Neuronal stem cell (in vitro differentiated cells): ENCODE results near the gene RANBP10.

Experiments
- DNase-seq: peaks from one replicate; pipeline ENCODE4 v3.0.0-alpha.2; 2013; ENCODE audit warnings: low spot score
- H2AFZ ChIP-seq: one replicate; pipeline ENCODE4 v1.6.1; 2013; ENCODE audit warnings: mild to moderate bottlenecking, low read length, inconsistent platforms
- H2AK5ac ChIP-seq: 2 replicates; pipeline ENCODE4 v1.6.1; 2013; ENCODE audit warnings: low read depth, mild to moderate bottlenecking, inconsistent platforms, low read length, moderate library complexity, mixed read lengths
- H2BK120ac ChIP-seq: 2 replicates; pipeline ENCODE4 v1.6.1; 2013; ENCODE audit warnings: low read depth, mild to moderate bottlenecking, inconsistent platforms, low read length, moderate library complexity, mixed read lengths
- H2BK12ac ChIP-seq: one replicate; pipeline ENCODE4 v1.6.1; 2013; ENCODE audit warnings: low read length, inconsistent platforms
- H2BK15ac ChIP-seq: 2 replicates; pipeline ENCODE4 v1.6.1; 2013; ENCODE audit warnings: mild to moderate bottlenecking, low read length, inconsistent platforms, mixed read lengths
- H2BK5ac ChIP-seq: one replicate; pipeline ENCODE4 v1.6.1; 2013; ENCODE audit warnings: inconsistent platforms, mild to moderate bottlenecking, low read length, moderate library complexity
- H3K14ac ChIP-seq: one replicate; pipeline ENCODE4 v1.6.1; 2013; ENCODE audit warnings: low read length, inconsistent platforms
- H3K18ac ChIP-seq: 2 replicates; pipeline ENCODE4 v1.6.1; 2013; ENCODE audit warnings: low read length, inconsistent platforms
- H3K23ac ChIP-seq: 2 replicates; pipeline ENCODE4 v1.6.1; 2013; ENCODE audit warnings: low read depth, mild to moderate bottlenecking, mixed read lengths, low read length, inconsistent platforms; ENCODE audit not compliant: poor library complexity
- H3K27ac ChIP-seq: replicated peaks from 3 replicates; pipeline ENCODE4 v1.5.1; 2013; ENCODE audit warnings: low read length, inconsistent platforms
- H3K27me3 ChIP-seq, 3 experiments: 2 replicates each; pipeline ENCODE4 v1.6.1; 2013; ENCODE audit warnings: low read length in 3 of 3, mild to moderate bottlenecking in 2 of 3, inconsistent platforms in 1 of 3, low read depth in 1 of 3, mixed read lengths in 1 of 3, moderate library complexity in 1 of 3; ENCODE audit not compliant: control insufficient read depth in 3 of 3, insufficient read depth in 3 of 3
- H3K36me3 ChIP-seq, 2 donors: replicated peaks in 1 of 2; 2 replicates each; pipeline ENCODE4 v1.6.1; 2013; ENCODE audit warnings: low read length in 2 of 2; ENCODE audit not compliant: control insufficient read depth in 2 of 2, insufficient read depth in 2 of 2
- H3K4ac ChIP-seq: 2 replicates; pipeline ENCODE4 v1.6.1; 2013; ENCODE audit warnings: inconsistent platforms, mild to moderate bottlenecking, low read length, moderate library complexity
- H3K4me1 ChIP-seq, 2 donors: 1 replicate in 1 of 2; 2 replicates in 1 of 2; pipeline ENCODE4 v1.6.1; 2013; ENCODE audit warnings: low read length in 2 of 2, low read depth in 1 of 2; ENCODE audit not compliant: control insufficient read depth in 2 of 2, insufficient read depth in 1 of 2
- H3K4me2 ChIP-seq: one replicate; pipeline ENCODE4 v1.6.1; 2013; ENCODE audit warnings: mild to moderate bottlenecking, low read length, inconsistent platforms; ENCODE audit not compliant: insufficient read depth, poor library complexity, severe bottlenecking
- H3K4me3 ChIP-seq, 2 donors: 2 replicates each; pipeline ENCODE4 v1.5.1; 2013; ENCODE audit warnings: low read length in 2 of 2, mild to moderate bottlenecking in 2 of 2, inconsistent platforms in 1 of 2, moderate library complexity in 1 of 2
- H3K79me1 ChIP-seq: one replicate; pipeline ENCODE4 v1.6.1; 2013; ENCODE audit warnings: low read depth, mild to moderate bottlenecking, inconsistent platforms, low read length, moderate library complexity
- H3K9ac ChIP-seq: one replicate; pipeline ENCODE4 v1.6.1; 2013; ENCODE audit warnings: mild to moderate bottlenecking, low read depth, low read length, inconsistent platforms; ENCODE audit not compliant: poor library complexity
- H3K9me3 ChIP-seq, 2 donors: replicated peaks in 1 of 2; 2 replicates each; pipeline versions ENCODE3 to v1.6.1; 2013; ENCODE audit warnings: low read length in 2 of 2, mild to moderate bottlenecking in 2 of 2, inconsistent platforms in 1 of 2, low read depth in 1 of 2, mixed read lengths in 1 of 2, moderate library complexity in 1 of 2; ENCODE audit not compliant: control insufficient read depth in 2 of 2, insufficient read depth in 1 of 2
- H4K8ac ChIP-seq: one replicate; pipeline ENCODE4 v1.6.1; 2013; ENCODE audit warnings: low read depth, mild to moderate bottlenecking, inconsistent platforms, low read length, moderate library complexity
- H4K91ac ChIP-seq: one replicate; pipeline ENCODE4 v1.6.1; 2013; ENCODE audit warnings: low read length, low read depth, mild to moderate bottlenecking, inconsistent platforms; ENCODE audit not compliant: poor library complexity
- WGBS, 2 donors: extraction: QIAGEN DNeasy Blood & Tissue Kit; methylation state at CpG; one replicate each; pipeline ENCODE4 v1.1.7; 2013; ENCODE audit warnings: missing lambda C conversion rate in 2 of 2, mixed read lengths in 1 of 2; ENCODE audit not compliant: insufficient read length in 2 of 2, insufficient replicate concordance in 1 of 2; ENCODE audit errors: extremely low coverage in 2 of 2; 5-methylcytosine and 5-hydroxymethylcytosine counted together

RANBP10 gene

GRCh38 chr16:67708368-67708771 lies 98.0 kb downstream of the RANBP10 start:
- no peak overlapping the region for H3K4ac ChIP-seq
- no peak overlapping the region for H2AK5ac ChIP-seq
- H2BK12ac ChIP-seq, result no peak overlapping the region
- peaks cover 8% of the 10 kb centered on the region for H3K79me1 ChIP-seq
- H2BK120ac ChIP-seq, result no peak overlapping the region
- H3K27ac ChIP-seq, result no peak overlapping the region
- no peak overlapping the region for H3K14ac ChIP-seq
- peaks cover 3 to 8% of the 10 kb centered on the region in 2 donors for H3K36me3 ChIP-seq
- H3K4me1 ChIP-seq, result no peaks in the 10 kb centered on the region
- H3K9me3 ChIP-seq, result no peaks in the 10 kb centered on the region
- no peak overlapping the region for H2BK15ac ChIP-seq
- H4K8ac ChIP-seq, result no peak overlapping the region
- no peaks in the 10 kb centered on the region for H3K27me3 ChIP-seq
- no peak overlapping the region for H3K23ac ChIP-seq
- no peak overlapping the region for H2BK5ac ChIP-seq
- DNase-seq, result no peak
- H3K4me3 ChIP-seq, result no peak overlapping the region
- no peak overlapping the region for H3K18ac ChIP-seq
- H4K91ac ChIP-seq, result no peak overlapping the region
- no CpG with 5 or more reads among the region's 2 CpGs for WGBS, 2 donors
- H2AFZ ChIP-seq, result no peak overlapping the region
- H3K9ac ChIP-seq, result no peak overlapping the region
- H3K4me2 ChIP-seq, result no peak overlapping the region

GRCh38 chr16:67707790-67708189 lies 98.6 kb downstream of the RANBP10 start:
- Histone ChIP-seq H4K8ac (no peak overlapping the region), H2AK5ac (no peak overlapping the region), H3K14ac (no peak overlapping the region), H3K36me3 (peaks cover 3 to 8% of the 10 kb centered on the region in 2 donors), H3K23ac (no peak overlapping the region), H3K27me3 (no peaks in the 10 kb centered on the region), H2BK15ac (no peak overlapping the region), H2BK120ac (no peak overlapping the region), H3K79me1 (peaks cover 8% of the 10 kb centered on the region), H3K4ac (no peak overlapping the region), H4K91ac (no peak overlapping the region), H3K27ac (no peak overlapping the region), H2AFZ (no peak overlapping the region), H3K4me3 (no peak overlapping the region), H3K4me1 (no peaks in the 10 kb centered on the region), H3K9me3 (no peaks in the 10 kb centered on the region), H2BK5ac (no peak overlapping the region), H3K4me2 (no peak overlapping the region), H3K18ac (no peak overlapping the region), H2BK12ac (no peak overlapping the region), H3K9ac (no peak overlapping the region)
- no CpG with 5 or more reads among the region's 5 CpGs for WGBS, 2 donors
- DNase-seq, result no peak

GRCh38 chr16:67707210-67707609 lies 99.2 kb downstream of the RANBP10 start:
- Histone ChIP-seq H2BK5ac (no peak overlapping the region), H2BK120ac (no peak overlapping the region), H3K14ac (no peak overlapping the region), H2AFZ (no peak overlapping the region), H3K4me3 (no peak overlapping the region), H2BK15ac (no peak overlapping the region), H3K18ac (no peak overlapping the region), H2BK12ac (no peak overlapping the region), H3K27me3 (no peaks in the 10 kb centered on the region), H3K4me2 (no peak overlapping the region), H4K8ac (no peak overlapping the region), H3K23ac (no peak overlapping the region), H3K79me1 (peaks cover 8% of the 10 kb centered on the region), H3K9me3 (no peaks in the 10 kb centered on the region), H3K27ac (no peak overlapping the region), H3K4me1 (no peaks in the 10 kb centered on the region), H4K91ac (no peak overlapping the region), H2AK5ac (no peak overlapping the region), H3K36me3 (peaks cover 3 to 8% of the 10 kb centered on the region in 2 donors), H3K9ac (no peak overlapping the region), H3K4ac (no peak overlapping the region)
- DNase-seq, result no peak
- WGBS, 2 donors, result no CpG with 5 or more reads among the region's 4 CpGs

GRCh38 chr16:67704110-67704509 lies 102.2 kb downstream of the RANBP10 start:
- Histone ChIP-seq H3K27ac (no peak overlapping the region), H3K36me3 (peaks cover 3 to 7% of the 10 kb centered on the region in 2 donors), H3K4ac (no peak overlapping the region), H2BK12ac (no peak overlapping the region), H3K9me3 (peaks cover 3 to 9% of the 10 kb centered on the region in 2 donors), H2AK5ac (no peak overlapping the region), H3K4me3 (no peak overlapping the region), H3K27me3 (no peaks in the 10 kb centered on the region), H2AFZ (no peak overlapping the region), H2BK120ac (no peak overlapping the region), H2BK5ac (no peak overlapping the region), H3K4me1 (no peaks in the 10 kb centered on the region), H3K23ac (no peak overlapping the region), H2BK15ac (no peak overlapping the region), H3K14ac (no peak overlapping the region), H3K18ac (no peak overlapping the region), H4K91ac (no peak overlapping the region), H3K79me1 (peaks cover 2% of the 10 kb centered on the region), H4K8ac (no peak overlapping the region), H3K4me2 (no peak overlapping the region), H3K9ac (no peak overlapping the region)
- WGBS, 2 donors, result no CpG with 5 or more reads among the region's 5 CpGs
- DNase-seq, result no peak
